BE2C (cell line): ENCODE measurements around the gene FOXD2.

Experiments used
- DNase-seq: peaks from one replicate; pipeline ENCODE4 v3.0.0-alpha.2; 2020
- H3K27me3 ChIP-seq: fragments of 250-450 bp; sonication (Bioruptor Pico); 2 replicates; pipeline ENCODE4 v1.5.1; 2020; ENCODE audit warnings: mild to moderate bottlenecking
- H3K36me3 ChIP-seq: fragments of 250-450 bp; sonication (Bioruptor Pico); 2 replicates; pipeline ENCODE4 v1.5.1; 2020; ENCODE audit warnings: mild to moderate bottlenecking
- H3K4me1 ChIP-seq: fragments of 250-450 bp; sonication (Bioruptor Pico); 2 replicates; pipeline ENCODE4 v1.5.1; 2020
- H3K4me3 ChIP-seq: 2 replicates; pipeline ENCODE4 v1.5.1; 2011; ENCODE audit warnings: low read depth, low read length
- H3K9me3 ChIP-seq: fragments of 250-450 bp; sonication (Bioruptor Pico); 2 replicates; pipeline ENCODE4 v1.5.1; 2020
- TF ChIP-seq, protein P1 (sequence below): IDR thresholded peaks from 2 replicates; pipeline ENCODE4 v1.5.1; 2012; ENCODE audit warnings: mild to moderate bottlenecking, low read depth, low read length

Gene FOXD2

DNA sequence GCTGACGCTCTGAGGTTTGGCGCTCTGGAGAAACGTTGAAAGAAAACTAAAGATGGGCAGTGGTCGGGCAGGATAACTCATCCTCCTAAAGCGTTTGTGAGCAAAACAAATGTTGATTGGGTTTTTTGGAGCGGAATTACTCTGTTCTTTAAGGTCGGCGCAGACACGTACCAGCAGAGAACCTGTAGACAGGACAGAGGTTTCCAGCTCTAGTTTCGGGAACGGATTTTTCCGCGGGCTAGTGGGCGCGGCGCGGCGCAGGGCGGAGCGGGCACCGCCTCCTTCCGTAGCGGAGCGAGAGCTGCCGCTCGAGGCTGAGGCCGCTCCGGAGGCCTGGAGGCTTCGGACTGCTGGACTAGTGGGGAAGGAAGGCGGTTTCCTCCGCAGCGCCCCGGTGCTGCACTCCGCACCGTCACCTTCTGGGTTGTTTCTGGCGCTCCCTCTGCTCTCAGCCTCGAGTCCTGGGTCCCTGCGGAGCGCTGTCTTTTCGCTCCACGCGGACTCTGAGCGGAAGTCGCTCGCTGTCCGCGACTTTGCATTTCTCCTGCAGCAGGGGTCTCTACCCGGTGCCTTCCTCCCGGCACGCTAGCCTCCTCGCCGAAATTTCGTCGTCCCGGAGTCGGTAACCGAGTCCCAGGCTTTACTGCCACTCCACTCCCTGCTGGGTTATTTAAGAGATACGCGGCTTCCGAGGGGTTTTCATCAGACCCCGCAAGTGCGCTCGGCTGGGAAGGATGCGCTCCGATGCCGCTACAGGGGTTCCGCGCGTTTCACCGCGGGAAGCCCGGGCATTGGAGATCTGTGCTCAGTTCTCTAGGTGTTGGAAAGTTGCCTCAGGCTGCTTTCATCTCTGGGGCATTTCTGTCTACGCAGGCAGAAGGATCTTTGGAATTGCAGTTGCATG lies 7.0 kb downstream of the FOXD2 start:
- Histone ChIP-seq H3K4me1 (no peaks in the 10 kb centered on the region), H3K4me3 (no peak overlapping the region), H3K27me3 (peaks cover 85% of the 10 kb centered on the region), H3K36me3 (no peaks in the 10 kb centered on the region), H3K9me3 (no peaks in the 10 kb centered on the region)
- TF ChIP-seq, protein P1, sequence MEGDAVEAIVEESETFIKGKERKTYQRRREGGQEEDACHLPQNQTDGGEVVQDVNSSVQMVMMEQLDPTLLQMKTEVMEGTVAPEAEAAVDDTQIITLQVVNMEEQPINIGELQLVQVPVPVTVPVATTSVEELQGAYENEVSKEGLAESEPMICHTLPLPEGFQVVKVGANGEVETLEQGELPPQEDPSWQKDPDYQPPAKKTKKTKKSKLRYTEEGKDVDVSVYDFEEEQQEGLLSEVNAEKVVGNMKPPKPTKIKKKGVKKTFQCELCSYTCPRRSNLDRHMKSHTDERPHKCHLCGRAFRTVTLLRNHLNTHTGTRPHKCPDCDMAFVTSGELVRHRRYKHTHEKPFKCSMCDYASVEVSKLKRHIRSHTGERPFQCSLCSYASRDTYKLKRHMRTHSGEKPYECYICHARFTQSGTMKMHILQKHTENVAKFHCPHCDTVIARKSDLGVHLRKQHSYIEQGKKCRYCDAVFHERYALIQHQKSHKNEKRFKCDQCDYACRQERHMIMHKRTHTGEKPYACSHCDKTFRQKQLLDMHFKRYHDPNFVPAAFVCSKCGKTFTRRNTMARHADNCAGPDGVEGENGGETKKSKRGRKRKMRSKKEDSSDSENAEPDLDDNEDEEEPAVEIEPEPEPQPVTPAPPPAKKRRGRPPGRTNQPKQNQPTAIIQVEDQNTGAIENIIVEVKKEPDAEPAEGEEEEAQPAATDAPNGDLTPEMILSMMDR = no peak
- DNase-seq = no peak

DNA sequence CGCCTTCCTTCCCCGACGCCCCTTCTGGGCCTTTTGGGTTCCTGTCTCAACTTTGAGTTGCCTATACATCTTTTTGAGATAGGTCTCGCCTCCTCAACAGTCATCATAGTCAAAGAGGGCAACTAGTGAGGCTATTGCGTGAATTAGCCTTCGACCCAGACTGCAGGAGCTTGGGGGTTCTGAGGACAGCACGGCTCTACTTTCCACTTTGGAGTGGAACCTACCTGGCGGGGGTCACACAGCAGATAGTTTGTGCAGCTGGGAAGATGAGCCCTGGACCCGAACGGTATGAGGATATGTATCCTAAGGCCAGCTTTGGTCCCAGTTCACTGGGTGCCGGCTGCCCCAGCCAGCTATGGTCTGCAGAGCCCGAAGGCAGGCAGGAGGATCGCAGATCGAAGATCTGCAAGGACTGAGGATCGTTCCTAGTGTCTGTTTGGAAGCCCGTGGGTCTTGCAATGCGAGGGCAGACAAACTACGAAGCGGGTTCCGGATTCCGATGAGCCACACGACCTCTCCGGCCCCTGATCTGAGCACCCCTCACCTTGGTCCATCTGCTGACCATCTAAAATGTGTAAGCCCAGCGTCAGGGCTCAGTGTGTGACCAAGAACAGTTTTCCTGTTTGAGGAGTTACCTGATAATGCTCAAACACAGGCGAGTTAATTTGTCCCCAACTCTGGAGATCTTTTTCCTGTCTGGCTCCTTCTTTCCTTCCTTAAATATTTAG lies 8.1 kb downstream of the FOXD2 start:
- H3K36me3 ChIP-seq = no peaks in the 10 kb centered on the region
- no peaks in the 10 kb centered on the region for H3K9me3 ChIP-seq
- no peaks in the 10 kb centered on the region for H3K4me1 ChIP-seq
- TF ChIP-seq, protein P1 = no peak
- peaks cover 84% of the 10 kb centered on the region for H3K27me3 ChIP-seq
- H3K4me3 ChIP-seq = no peak overlapping the region
- no peak for DNase-seq

DNA sequence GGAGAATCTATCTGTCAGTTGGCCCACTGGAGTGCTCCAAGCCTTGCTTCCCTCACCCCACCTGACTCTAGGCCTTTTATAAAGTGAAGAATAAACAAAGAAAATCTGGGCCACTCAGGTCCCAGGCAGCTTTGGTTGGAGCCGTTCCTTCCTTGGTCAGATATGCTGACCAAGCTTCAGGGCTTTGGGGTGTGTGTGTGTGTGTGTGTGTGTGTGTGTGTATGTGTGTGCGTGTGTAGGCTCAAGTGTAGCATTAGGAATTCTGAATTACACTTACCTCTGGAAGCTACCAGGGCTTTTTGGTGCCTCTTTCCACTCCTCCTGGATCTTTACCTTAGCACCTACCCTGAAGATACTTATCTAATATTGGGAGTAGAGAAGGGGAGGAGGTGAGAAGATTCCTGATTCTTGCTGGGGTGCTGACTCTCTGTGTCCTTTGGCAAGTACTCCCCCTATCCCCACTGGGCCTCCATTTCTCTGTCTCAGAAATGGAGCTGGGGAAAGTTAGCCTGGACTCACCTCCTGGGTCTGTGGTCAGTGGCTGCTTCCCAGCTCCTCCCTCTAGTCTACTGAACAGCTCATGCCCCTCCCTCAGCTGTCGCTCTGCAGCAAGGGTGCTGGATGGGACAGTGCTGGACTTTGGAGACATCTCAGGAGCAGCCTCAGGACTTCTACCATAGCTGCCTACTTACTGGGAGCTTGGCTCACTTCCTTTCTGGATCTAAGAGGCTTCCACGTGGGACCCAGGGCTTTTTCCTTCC lies 10.8 kb downstream of the FOXD2 start:
- TF ChIP-seq, protein P1 = no peak
- H3K27me3 ChIP-seq = peaks cover 59% of the 10 kb centered on the region
- H3K9me3 ChIP-seq = no peaks in the 10 kb centered on the region

DNA sequence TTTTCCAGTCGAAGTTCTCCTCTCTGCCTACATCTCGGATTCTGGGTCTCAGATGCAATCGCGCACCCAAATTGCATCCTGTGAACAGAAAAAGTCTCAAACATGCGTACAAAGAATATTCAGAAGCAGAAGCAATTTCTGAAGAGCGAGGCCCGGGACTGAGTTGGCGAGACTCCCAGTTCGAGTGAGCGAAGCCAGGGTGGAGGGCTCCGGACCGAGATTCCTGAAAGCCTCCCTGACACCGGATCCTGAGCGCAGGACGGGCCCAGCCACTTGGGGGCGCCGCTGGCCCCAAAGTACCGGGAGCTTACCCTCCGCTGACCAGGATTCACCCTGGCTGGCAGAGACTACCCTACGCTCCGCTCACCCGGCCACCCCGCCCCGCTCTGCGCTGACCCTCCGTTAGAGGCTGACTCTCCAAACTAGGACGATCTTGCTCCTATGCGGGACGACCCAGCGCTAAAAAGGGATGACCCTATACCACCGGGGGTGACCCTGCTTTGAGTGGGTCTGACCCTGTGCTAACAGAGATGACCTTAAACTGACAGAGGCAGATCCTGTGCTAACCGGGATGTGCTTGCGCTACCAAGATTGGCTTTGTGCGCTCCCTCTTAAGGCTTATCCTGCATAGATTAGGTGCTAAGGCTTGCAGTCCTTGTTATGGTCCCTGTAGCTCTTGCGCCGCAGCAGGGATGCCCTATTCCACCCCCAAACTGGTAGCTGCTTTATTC lies 12.1 kb downstream of the FOXD2 start:
- no peaks in the 10 kb centered on the region for H3K9me3 ChIP-seq
- no peak overlapping the region for H3K4me3 ChIP-seq
- TF ChIP-seq, protein P1 = peak; percentile 28
- no peaks in the 10 kb centered on the region for H3K4me1 ChIP-seq
- DNase-seq = no peak
- peaks cover 46% of the 10 kb centered on the region for H3K27me3 ChIP-seq
- no peaks in the 10 kb centered on the region for H3K36me3 ChIP-seq

More for the DNA sequence above, 10.8 kb downstream of the FOXD2 start:
- no peak overlapping the region for H3K4me3 ChIP-seq
- no peak for DNase-seq
- no peaks in the 10 kb centered on the region for H3K36me3 ChIP-seq
- H3K4me1 ChIP-seq = no peaks in the 10 kb centered on the region

DNA sequence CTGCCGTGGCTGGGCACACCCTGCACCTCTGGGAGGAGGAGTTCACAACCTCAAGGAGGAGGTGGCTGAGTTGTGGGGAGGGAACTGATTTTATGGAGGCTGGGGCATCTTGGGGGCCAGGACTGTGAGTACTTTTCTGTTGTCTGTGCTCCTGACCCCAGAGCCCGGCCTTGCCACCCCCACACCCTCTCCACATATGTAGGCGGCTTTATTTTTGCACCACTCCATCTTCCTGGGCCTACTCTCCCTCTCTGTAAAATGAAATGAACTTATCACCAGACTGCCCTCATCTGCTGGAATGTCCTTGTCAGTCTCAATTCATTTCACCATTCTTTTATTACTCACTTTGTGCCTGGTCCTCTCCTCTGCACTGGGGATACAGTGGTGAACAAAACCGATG lies 12.8 kb downstream of the FOXD2 start:
- DNase-seq = no peak
- Histone ChIP-seq H3K27me3 (peaks cover 40% of the 10 kb centered on the region), H3K4me3 (no peak overlapping the region), H3K9me3 (no peaks in the 10 kb centered on the region), H3K36me3 (no peaks in the 10 kb centered on the region), H3K4me1 (no peaks in the 10 kb centered on the region)
- TF ChIP-seq, protein P1 = no peak
